Tibial nerve (tissue), 4 donors: ENCODE results near the gene PLA2G15. TPM values are rescaled to one million over a fixed set of nuclear protein-coding genes. Genes with fewer than 3 reads are reported as not detected.
"Not testable (repeated sequence)": the region's sequence is repeated elsewhere in the genome, so short reads cannot be mapped to it uniquely, and the experiment has no call there.

Source experiments
- DNase-seq, 2 donors: peaks; one replicate each; pipeline ENCODE4 v3.0.0-alpha.2; 2019; ENCODE audit warnings: low spot score in 2 of 2
- H3K27ac ChIP-seq, 4 donors: fragments of 200-600 bp; sonication (generic) in 3 of 4; one replicate each; pipeline ENCODE4 v1.5.1; 2017 to 2019; ENCODE audit warnings: mild to moderate bottlenecking in 1 of 4
- H3K27me3 ChIP-seq, 2 donors: fragments of 200-600 bp; sonication (generic) in 1 of 2; one replicate each; pipeline versions ENCODE4 v1.5.1 to v1.6.0; 2017 to 2019
- H3K36me3 ChIP-seq, 3 donors: fragments of 200-600 bp; sonication (generic); one replicate each; pipeline ENCODE4 v1.5.1; 2018 to 2019
- H3K4me1 ChIP-seq, 4 donors: fragments of 200-600 bp; sonication (generic) in 3 of 4; one replicate each; pipeline ENCODE4 v1.5.1; 2017 to 2019
- H3K4me3 ChIP-seq, 4 donors: fragments of 200-600 bp; sonication (generic) in 3 of 4; one replicate each; pipeline ENCODE4 v1.5.1; 2017 to 2019; ENCODE audit warnings: mild to moderate bottlenecking in 1 of 4, moderate library complexity in 1 of 4
- H3K9me3 ChIP-seq, 4 donors: fragments of 200-600 bp; sonication (generic) in 3 of 4; one replicate each; pipeline ENCODE4 v1.5.1; 2017 to 2019
- EP300 ChIP-seq, 2 donors: sonication (generic); formaldehyde crosslinking; IDR thresholded peaks; one replicate each; pipeline ENCODE4 v1.6.1; 2017; ENCODE audit warnings: antibody characterized with exemption in 2 of 2, mild to moderate bottlenecking in 1 of 2
- POLR2A ChIP-seq, 2 donors: fragments of 450-650 bp; IDR thresholded peaks; one replicate each; pipeline ENCODE4 v1.6.1; 2017; ENCODE audit warnings: antibody characterized with exemption in 2 of 2, mild to moderate bottlenecking in 2 of 2, moderate library complexity in 2 of 2
- WGBS, 2 donors: methylation state at CpG; one replicate each; pipeline ENCODE4 v1.1.5; 2018; 5-methylcytosine and 5-hydroxymethylcytosine counted together
- total RNA-seq, 4 donors: library from RNA; depleted of rRNA; stranded (reverse); fragments of >200 nt; gene quantifications; one replicate each; pipeline ENCODE4 v1.1.0, GENCODE V29; 2016
- TF ChIP-seq, protein P1 (sequence below), 5 experiments: fragments of 200-600 bp in 3 of 5; fragments of 450-650 bp in 2 of 5; sonication (generic) in 3 of 5; IDR thresholded peaks; one replicate each; pipeline ENCODE4 v1.5.1; 2016 to 2019; ENCODE audit warnings: antibody characterized with exemption in 5 of 5, mild to moderate bottlenecking in 3 of 5, moderate library complexity in 2 of 5

PLA2G15 gene
- total RNA-seq, 4 donors from 2014 or later, result 26.0 to 51.3 (median 30.2) TPM

DNA sequence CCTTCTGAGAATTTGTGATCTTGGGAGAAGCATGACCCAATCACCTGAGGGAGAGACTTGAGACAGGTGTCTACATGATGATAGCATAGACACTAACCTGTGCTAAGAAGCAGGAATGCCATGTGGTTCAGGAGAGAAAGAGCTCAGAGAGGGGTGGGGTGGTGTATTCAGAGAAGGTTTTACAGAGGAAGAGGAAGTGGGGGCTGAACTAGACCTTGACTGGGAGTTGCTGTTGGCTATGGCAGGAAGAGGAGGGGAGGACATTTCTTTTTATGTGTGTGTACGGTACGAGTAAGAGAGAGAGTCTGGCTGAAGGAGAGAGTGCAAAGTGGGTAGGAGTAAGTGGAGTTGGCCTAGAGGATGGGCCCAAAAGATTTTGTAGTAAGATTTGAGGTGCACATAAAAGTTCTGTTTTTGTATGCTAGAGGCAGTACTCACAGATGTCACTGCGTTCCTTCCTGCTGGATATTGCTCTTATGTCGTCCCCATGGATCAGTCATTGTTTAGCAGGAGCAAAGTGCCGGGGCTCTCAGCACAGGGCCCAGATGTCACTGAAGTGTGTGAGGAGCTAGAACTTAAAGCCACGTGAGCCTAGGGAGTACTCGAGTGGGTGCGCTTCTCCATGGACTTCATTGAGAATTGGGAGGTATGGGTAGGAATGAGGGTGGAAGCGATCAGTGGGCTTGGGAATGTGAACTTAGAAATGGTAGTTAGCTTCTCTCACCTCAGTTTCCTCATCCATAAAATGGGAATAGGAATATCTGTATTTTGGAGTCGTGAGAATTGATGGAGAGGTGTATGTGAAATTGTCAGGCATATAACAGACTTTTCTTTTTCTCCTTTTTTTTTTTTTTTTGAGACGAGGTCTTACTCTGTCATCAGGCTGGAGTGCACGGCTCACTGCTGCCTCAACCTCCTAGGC lies 41.2 kb downstream of the PLA2G15 start:
- no peak overlapping the region for H3K4me3 ChIP-seq
- no peak for TF ChIP-seq EP300 (IDR thresholded peaks at IDR 0.05)
- TF ChIP-seq POLR2A (IDR thresholded peaks at IDR 0.05), result no peak
- TF ChIP-seq, protein P1, sequence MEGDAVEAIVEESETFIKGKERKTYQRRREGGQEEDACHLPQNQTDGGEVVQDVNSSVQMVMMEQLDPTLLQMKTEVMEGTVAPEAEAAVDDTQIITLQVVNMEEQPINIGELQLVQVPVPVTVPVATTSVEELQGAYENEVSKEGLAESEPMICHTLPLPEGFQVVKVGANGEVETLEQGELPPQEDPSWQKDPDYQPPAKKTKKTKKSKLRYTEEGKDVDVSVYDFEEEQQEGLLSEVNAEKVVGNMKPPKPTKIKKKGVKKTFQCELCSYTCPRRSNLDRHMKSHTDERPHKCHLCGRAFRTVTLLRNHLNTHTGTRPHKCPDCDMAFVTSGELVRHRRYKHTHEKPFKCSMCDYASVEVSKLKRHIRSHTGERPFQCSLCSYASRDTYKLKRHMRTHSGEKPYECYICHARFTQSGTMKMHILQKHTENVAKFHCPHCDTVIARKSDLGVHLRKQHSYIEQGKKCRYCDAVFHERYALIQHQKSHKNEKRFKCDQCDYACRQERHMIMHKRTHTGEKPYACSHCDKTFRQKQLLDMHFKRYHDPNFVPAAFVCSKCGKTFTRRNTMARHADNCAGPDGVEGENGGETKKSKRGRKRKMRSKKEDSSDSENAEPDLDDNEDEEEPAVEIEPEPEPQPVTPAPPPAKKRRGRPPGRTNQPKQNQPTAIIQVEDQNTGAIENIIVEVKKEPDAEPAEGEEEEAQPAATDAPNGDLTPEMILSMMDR (IDR thresholded peaks at IDR 0.05), result no peak
- WGBS, 2 donors, result 74 to 76% methylated on average over 12 of the region's 12 CpGs
- peak overlapping the region in 3 of 4 donors; percentile 71 to 88 (median 77) for H3K27ac ChIP-seq
- no peak for DNase-seq
- no peaks in the 10 kb centered on the region for H3K27me3 ChIP-seq
- peaks cover 0 to 38% (median 0%) of the 10 kb centered on the region in 3 donors for H3K36me3 ChIP-seq
- H3K4me1 ChIP-seq, result peaks cover 0 to 100% (median 72%) of the 10 kb centered on the region in 4 donors
- H3K9me3 ChIP-seq, result no peaks in the 10 kb centered on the region

DNA sequence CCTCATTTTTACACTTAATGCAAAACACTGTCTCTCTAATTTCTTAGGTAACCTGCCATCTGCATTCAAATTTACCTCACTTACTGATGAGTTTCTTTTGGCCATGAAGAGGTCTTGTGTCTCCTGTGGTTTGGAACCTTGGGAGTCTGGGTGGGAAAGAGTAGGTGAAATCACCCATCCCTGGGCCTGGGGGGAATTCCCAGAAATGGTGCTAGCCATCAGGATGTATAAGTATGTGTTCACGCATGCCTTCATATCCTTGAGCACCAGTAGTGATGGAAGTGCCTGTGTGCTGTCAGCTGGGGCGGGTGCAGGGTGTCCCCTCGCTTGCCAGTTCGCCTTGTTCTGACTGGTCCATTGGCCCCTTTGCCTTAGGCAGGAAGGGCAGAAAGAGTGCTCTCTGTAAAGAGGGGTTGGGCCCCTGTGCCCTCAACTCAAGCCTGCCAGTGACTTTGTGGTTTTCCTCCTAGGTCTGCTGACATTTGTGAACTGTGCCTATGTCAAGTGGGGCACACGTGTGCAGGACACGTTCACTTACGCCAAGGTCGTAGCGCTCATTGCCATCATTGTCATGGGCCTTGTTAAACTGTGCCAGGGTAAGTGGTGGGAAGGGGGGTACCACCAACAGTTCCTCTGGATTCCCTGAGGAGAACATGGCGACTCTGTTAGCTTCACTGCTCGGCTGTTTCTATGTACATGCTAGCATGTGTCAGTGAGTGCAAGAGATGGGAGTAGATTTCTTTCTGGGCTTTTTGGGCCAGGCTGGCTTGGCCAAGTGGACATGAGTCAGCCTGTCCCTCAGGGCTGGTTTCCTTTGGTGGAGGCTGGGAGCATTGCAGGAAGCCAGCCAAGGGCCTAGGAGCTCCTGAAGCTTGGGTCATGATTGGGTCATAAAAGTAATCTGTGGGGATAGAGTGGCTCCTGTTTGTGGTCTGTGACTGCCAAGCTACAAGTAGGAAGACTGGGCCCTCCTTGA lies 42.4 kb downstream of the PLA2G15 start:
- 70 to 94% methylated on average over 5 to 11 of the region's 11 CpGs for WGBS, 2 donors
- DNase-seq, result peak; percentile 78 to 82
- Histone ChIP-seq H3K9me3 (no peaks in the 10 kb centered on the region), H3K4me1 (peaks cover 0 to 98% (median 69%) of the 10 kb centered on the region in 4 donors), H3K36me3 (peaks cover 0 to 39% (median 0%) of the 10 kb centered on the region in 3 donors), H3K27ac (peak overlapping the region; percentile 64 to 88 (median 74)), H3K27me3 (no peaks in the 10 kb centered on the region), H3K4me3 (no peak overlapping the region)
- TF ChIP-seq EP300 (IDR thresholded peaks at IDR 0.05) (peak in 1 of 2 donors; percentile 81), POLR2A (IDR thresholded peaks at IDR 0.05) (no peak)
- TF ChIP-seq, protein P1 (IDR thresholded peaks at IDR 0.05), result peak in 2 of 5 experiments; percentile 20 to 37

DNA sequence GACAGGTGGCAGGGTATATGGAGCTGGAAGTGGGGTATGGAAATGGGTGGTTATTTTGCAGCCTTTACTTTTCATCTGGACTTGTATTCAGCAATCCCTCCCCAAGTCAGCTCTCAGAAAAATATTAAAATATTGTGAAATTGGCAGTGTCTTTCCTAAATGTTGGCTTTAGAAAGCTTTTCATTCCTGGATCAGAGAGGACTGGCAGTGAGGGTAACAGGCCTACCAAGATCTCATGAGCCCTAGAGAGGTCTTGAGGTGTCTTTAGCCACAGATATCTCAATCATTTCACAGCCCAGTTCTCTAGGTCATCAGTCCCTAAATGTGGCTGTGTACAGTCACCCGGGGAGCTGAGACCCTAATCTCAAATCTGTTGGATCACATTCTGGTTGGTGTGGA lies 43.1 kb downstream of the PLA2G15 start:
- Histone ChIP-seq H3K9me3 (no peaks in the 10 kb centered on the region), H3K4me1 (peaks cover 0 to 93% (median 62%) of the 10 kb centered on the region in 4 donors), H3K36me3 (peaks cover 0 to 45% (median 0%) of the 10 kb centered on the region in 3 donors), H3K27ac (peak overlapping the region; percentile 64 to 88 (median 74)), H3K4me3 (no peak overlapping the region), H3K27me3 (no peaks in the 10 kb centered on the region)
- DNase-seq, result no peak
- WGBS, 2 donors, result 76 to 83% methylated on average over 1 of the region's 1 CpG
- TF ChIP-seq EP300 (IDR thresholded peaks at IDR 0.05) (peak in 1 of 2 donors; percentile 30), POLR2A (IDR thresholded peaks at IDR 0.05) (no peak)
- TF ChIP-seq, protein P1 (IDR thresholded peaks at IDR 0.05), result no peak

DNA sequence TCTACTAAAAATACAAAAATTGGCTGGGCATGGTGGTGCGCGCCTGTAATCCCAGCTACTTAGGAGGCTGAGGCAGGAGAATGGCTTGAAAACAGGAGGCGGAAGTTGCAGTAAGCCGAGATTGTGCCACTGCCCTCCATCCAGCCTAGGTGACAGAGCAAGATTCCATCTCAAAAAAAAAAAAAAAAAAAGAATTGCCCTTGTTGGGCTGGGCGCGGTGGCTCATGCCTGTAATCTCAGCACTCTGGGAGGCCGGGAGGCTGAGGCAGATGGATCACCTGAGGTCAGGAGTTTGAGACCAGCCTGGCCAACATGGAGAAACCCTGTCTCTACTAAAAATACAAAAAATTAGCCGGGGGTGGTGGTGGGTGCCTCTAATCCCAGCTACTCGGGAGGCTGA lies 43.6 kb downstream of the PLA2G15 start:
- H3K27me3 ChIP-seq, DNase-seq, H3K9me3 ChIP-seq, H3K4me3 ChIP-seq: not testable (repeated sequence)
- Histone ChIP-seq H3K27ac (peak overlapping the region; percentile 64 to 88 (median 74)), H3K36me3 (peaks cover 0 to 51% (median 0%) of the 10 kb centered on the region in 3 donors), H3K4me1 (peaks cover 0 to 87% (median 57%) of the 10 kb centered on the region in 4 donors)
- WGBS, 2 donors, result 84 to 86% methylated on average over 9 of the region's 9 CpGs

DNA sequence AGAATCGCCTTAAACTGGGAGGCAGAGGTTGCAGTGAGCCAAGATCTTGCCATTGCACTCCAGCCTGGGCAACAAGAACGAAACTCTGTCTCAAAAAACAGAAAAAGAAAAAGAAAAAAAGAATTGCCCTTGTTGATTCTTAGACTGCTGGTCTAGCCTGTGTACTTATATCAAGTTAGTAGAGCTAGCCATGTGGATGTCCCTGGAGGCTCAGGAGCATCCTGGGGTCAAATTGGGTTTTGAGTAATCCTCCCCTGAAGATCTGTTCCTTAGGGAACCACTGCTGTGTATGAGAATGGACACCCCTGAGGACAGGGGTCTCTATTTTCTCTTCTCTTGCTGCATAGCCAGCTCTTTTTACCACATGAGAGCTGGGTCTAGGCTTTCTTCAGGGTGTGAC lies 44.0 kb downstream of the PLA2G15 start:
- no peak for TF ChIP-seq EP300 (IDR thresholded peaks at IDR 0.05)
- TF ChIP-seq, protein P1 (IDR thresholded peaks at IDR 0.05), result no peak
- no peak for TF ChIP-seq POLR2A (IDR thresholded peaks at IDR 0.05)
- WGBS, 2 donors, result 94% methylated on average over 2 of the region's 2 CpGs
- H3K36me3 ChIP-seq, result peaks cover 0 to 55% (median 0%) of the 10 kb centered on the region in 3 donors
- H3K27ac ChIP-seq, result peak overlapping the region; percentile 50 to 88 (median 68)
- no peaks in the 10 kb centered on the region for H3K9me3 ChIP-seq
- H3K27me3 ChIP-seq, result no peaks in the 10 kb centered on the region
- no peak overlapping the region for H3K4me3 ChIP-seq
- no peak for DNase-seq
- peaks cover 0 to 83% (median 54%) of the 10 kb centered on the region in 4 donors for H3K4me1 ChIP-seq
